Hepatocyte (in vitro differentiated cells): ENCODE measurements around the gene MUC4.

ENCODE experiments used
- EZH2 ChIP-seq: fragments of 200-600 bp; sonication (generic); IDR thresholded peaks from 2 replicates; pipeline ENCODE4 v1.6.1; 2016; ENCODE audit warnings: antibody characterized with exemption, mild to moderate bottlenecking, borderline replicate concordance
- TF ChIP-seq, protein P1 (sequence below): fragments of 200-600 bp; sonication (generic); IDR thresholded peaks from 2 replicates; pipeline ENCODE4 v1.5.1; 2016; ENCODE audit warnings: antibody characterized with exemption, mild to moderate bottlenecking; ENCODE audit not compliant: poor library complexity

GRCh38 chr3:195757827-195758226 lies 53.9 kb downstream of the MUC4 start:
- TF ChIP-seq, protein P1, sequence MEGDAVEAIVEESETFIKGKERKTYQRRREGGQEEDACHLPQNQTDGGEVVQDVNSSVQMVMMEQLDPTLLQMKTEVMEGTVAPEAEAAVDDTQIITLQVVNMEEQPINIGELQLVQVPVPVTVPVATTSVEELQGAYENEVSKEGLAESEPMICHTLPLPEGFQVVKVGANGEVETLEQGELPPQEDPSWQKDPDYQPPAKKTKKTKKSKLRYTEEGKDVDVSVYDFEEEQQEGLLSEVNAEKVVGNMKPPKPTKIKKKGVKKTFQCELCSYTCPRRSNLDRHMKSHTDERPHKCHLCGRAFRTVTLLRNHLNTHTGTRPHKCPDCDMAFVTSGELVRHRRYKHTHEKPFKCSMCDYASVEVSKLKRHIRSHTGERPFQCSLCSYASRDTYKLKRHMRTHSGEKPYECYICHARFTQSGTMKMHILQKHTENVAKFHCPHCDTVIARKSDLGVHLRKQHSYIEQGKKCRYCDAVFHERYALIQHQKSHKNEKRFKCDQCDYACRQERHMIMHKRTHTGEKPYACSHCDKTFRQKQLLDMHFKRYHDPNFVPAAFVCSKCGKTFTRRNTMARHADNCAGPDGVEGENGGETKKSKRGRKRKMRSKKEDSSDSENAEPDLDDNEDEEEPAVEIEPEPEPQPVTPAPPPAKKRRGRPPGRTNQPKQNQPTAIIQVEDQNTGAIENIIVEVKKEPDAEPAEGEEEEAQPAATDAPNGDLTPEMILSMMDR: no peak
- no peak for TF ChIP-seq EZH2
